ENCODE measurements around the gene FXR2. TPM values are rescaled to one million over a fixed set of nuclear protein-coding genes. Genes with fewer than 3 reads are reported as not detected.

The FXR2 gene
- total and polyA plus RNA-seq, 2 donors (not counting 1 experiment from before 2014, with no cell fraction given), result 22.0 to 46.6 TPM

Other genes with a start within 250 kb of the FXR2 start
- 0.66 and 1.0 TPM in 2 replicates for gene TNK1, start 233.8 kb downstream of the FXR2 start, total RNA-seq
- 0.15 and 0.20 TPM in 2 replicates for gene TNK1, start 233.8 kb downstream of the FXR2 start, polyA plus RNA-seq
- gene PLSCR3, start 220.4 kb downstream of the FXR2 start, total RNA-seq, result 18.7 and 25.4 TPM in 2 replicates
- 39.1 and 42.1 TPM in 2 replicates for gene PLSCR3, start 220.4 kb downstream of the FXR2 start, polyA plus RNA-seq
- gene TMEM256, start 210.8 kb downstream of the FXR2 start, total RNA-seq, result 206 and 212 TPM in 2 replicates
- 59.1 and 78.7 TPM in 2 replicates for gene TMEM256, start 210.8 kb downstream of the FXR2 start, polyA plus RNA-seq
- gene NLGN2, start 207.1 kb downstream of the FXR2 start, total RNA-seq, result 5.1 and 12.1 TPM in 2 replicates
- gene NLGN2, start 207.1 kb downstream of the FXR2 start, polyA plus RNA-seq, result 7.3 and 10.0 TPM in 2 replicates
- not detected in 2 replicates for gene SPEM1, start 194.6 kb downstream of the FXR2 start, total RNA-seq
- not detected in 2 replicates for gene SPEM1, start 194.6 kb downstream of the FXR2 start, polyA plus RNA-seq
- gene SPEM2, start 189.3 kb downstream of the FXR2 start, total RNA-seq, result not detected in 2 replicates
- gene SPEM2, start 189.3 kb downstream of the FXR2 start, polyA plus RNA-seq, result not detected in 2 replicates
- not detected in 2 replicates for gene SPEM3, start 186.0 kb downstream of the FXR2 start, total RNA-seq
- gene SPEM3, start 186.0 kb downstream of the FXR2 start, polyA plus RNA-seq, result not detected in 2 replicates
- gene TMEM102, start 179.5 kb downstream of the FXR2 start, total RNA-seq, result 1.5 and 1.8 TPM in 2 replicates
- 0.52 and 0.58 TPM in 2 replicates for gene TMEM102, start 179.5 kb downstream of the FXR2 start, polyA plus RNA-seq
- gene FGF11, start 175.4 kb downstream of the FXR2 start, total RNA-seq, result 0.33 and 1.3 TPM in 2 replicates
- 0.43 and 0.87 TPM in 2 replicates for gene FGF11, start 175.4 kb downstream of the FXR2 start, polyA plus RNA-seq
- gene CHRNB1, start 169.8 kb downstream of the FXR2 start, total RNA-seq, result 5.6 and 12.2 TPM in 2 replicates
- gene CHRNB1, start 169.8 kb downstream of the FXR2 start, polyA plus RNA-seq, result 6.3 and 9.2 TPM in 2 replicates
- gene ZBTB4, start 135.3 kb downstream of the FXR2 start, total RNA-seq, result 16.4 and 29.9 TPM in 2 replicates
- 21.3 and 22.3 TPM in 2 replicates for gene ZBTB4, start 135.3 kb downstream of the FXR2 start, polyA plus RNA-seq
- not detected in 2 replicates for gene SLC35G6, start 133.5 kb downstream of the FXR2 start, total RNA-seq
- gene SLC35G6, start 133.5 kb downstream of the FXR2 start, polyA plus RNA-seq, result not detected in 2 replicates
- 60.1 and 75.8 TPM in 2 replicates for gene POLR2A, start 130.5 kb downstream of the FXR2 start, total RNA-seq
- gene POLR2A, start 130.5 kb downstream of the FXR2 start, polyA plus RNA-seq, result 6.8 and 7.1 TPM in 2 replicates
- gene TNFSF12, start 65.8 kb downstream of the FXR2 start, total RNA-seq, result 5.1 and 9.6 TPM in 2 replicates
- 34.4 and 35.9 TPM in 2 replicates for gene TNFSF12, start 65.8 kb downstream of the FXR2 start, polyA plus RNA-seq
- gene TNFSF13, start 56.1 kb downstream of the FXR2 start, total RNA-seq, result 1.5 and 2.0 TPM in 2 replicates
- 2.5 and 2.8 TPM in 2 replicates for gene TNFSF13, start 56.1 kb downstream of the FXR2 start, polyA plus RNA-seq
- 65.5 and 66.2 TPM in 2 replicates for gene SENP3, start 53.0 kb downstream of the FXR2 start, total RNA-seq
- gene SENP3, start 53.0 kb downstream of the FXR2 start, polyA plus RNA-seq, result 67.6 and 118 TPM in 2 replicates
- 16.2 and 29.4 TPM in 2 replicates for gene CD68, start 35.3 kb downstream of the FXR2 start, total RNA-seq
- 90.4 and 250 TPM in 2 replicates for gene CD68, start 35.3 kb downstream of the FXR2 start, polyA plus RNA-seq
- gene MPDU1, start 31.0 kb downstream of the FXR2 start, total RNA-seq, result 29.5 and 51.9 TPM in 2 replicates
- 107 and 172 TPM in 2 replicates for gene MPDU1, start 31.0 kb downstream of the FXR2 start, polyA plus RNA-seq
- gene SOX15, start 24.8 kb downstream of the FXR2 start, total RNA-seq, result under 0.01 and 0.50 TPM in 2 replicates
- 0.36 and 0.78 TPM in 2 replicates for gene SOX15, start 24.8 kb downstream of the FXR2 start, polyA plus RNA-seq
- 54.3 and 55.5 TPM in 2 replicates for gene SAT2, start 12.9 kb upstream of the FXR2 start, total RNA-seq
- 47.0 and 48.2 TPM in 2 replicates for gene SAT2, start 12.9 kb upstream of the FXR2 start, polyA plus RNA-seq
- 0.26 and 0.33 TPM in 2 replicates for gene SHBG, start 15.2 kb upstream of the FXR2 start, total RNA-seq
- gene SHBG, start 15.2 kb upstream of the FXR2 start, polyA plus RNA-seq, result 0.27 and 0.45 TPM in 2 replicates
- 0.33 TPM in 1 of 2 replicates, not detected in the other for gene ATP1B2, start 36.0 kb upstream of the FXR2 start, total RNA-seq
- gene ATP1B2, start 36.0 kb upstream of the FXR2 start, polyA plus RNA-seq, result 0.02 and 0.05 TPM in 2 replicates
- gene TP53, start 72.6 kb upstream of the FXR2 start, total RNA-seq, result 23.0 and 24.7 TPM in 2 replicates
- gene TP53, start 72.6 kb upstream of the FXR2 start, polyA plus RNA-seq, result 35.5 and 43.2 TPM in 2 replicates
- gene WRAP53, start 73.6 kb upstream of the FXR2 start, total RNA-seq, result 2.3 and 3.1 TPM in 2 replicates
- 3.0 and 7.2 TPM in 2 replicates for gene WRAP53, start 73.6 kb upstream of the FXR2 start, polyA plus RNA-seq
- 0.26 and 0.33 TPM in 2 replicates for gene EFNB3, start 90.3 kb upstream of the FXR2 start, total RNA-seq
- gene EFNB3, start 90.3 kb upstream of the FXR2 start, polyA plus RNA-seq, result 0.51 and 3.7 TPM in 2 replicates
- gene DNAH2, start 102.8 kb upstream of the FXR2 start, total RNA-seq, result 0.17 and 0.26 TPM in 2 replicates
- 0.06 and 0.08 TPM in 2 replicates for gene DNAH2, start 102.8 kb upstream of the FXR2 start, polyA plus RNA-seq
- gene KDM6B, start 219.3 kb upstream of the FXR2 start, total RNA-seq, result 9.4 and 12.3 TPM in 2 replicates
- gene KDM6B, start 219.3 kb upstream of the FXR2 start, polyA plus RNA-seq, result 0.68 and 1.1 TPM in 2 replicates
- gene TMEM88, start 240.2 kb upstream of the FXR2 start, total RNA-seq, result 0.17 TPM in 1 of 2 replicates, not detected in the other
- 0.07 TPM in 1 of 2 replicates, not detected in the other for gene TMEM88, start 240.2 kb upstream of the FXR2 start, polyA plus RNA-seq
- gene NAA38, start 242.7 kb upstream of the FXR2 start, total RNA-seq, result 41.6 and 78.9 TPM in 2 replicates
- gene NAA38, start 242.7 kb upstream of the FXR2 start, polyA plus RNA-seq, result 31.0 and 40.7 TPM in 2 replicates
- gene CYB5D1, start 243.1 kb upstream of the FXR2 start, total RNA-seq, result 6.9 and 7.4 TPM in 2 replicates
- 6.8 and 8.7 TPM in 2 replicates for gene CYB5D1, start 243.1 kb upstream of the FXR2 start, polyA plus RNA-seq